Astrocyte of the cerebellum (primary cell): ENCODE data around the gene GRAMD2B.

Source experiments
- DNase-seq: peaks from one replicate; pipeline ENCODE4 v3.0.0-alpha.2; 2011; ENCODE audit warnings: low read depth
- H3K4me3 ChIP-seq: 2 replicates; pipeline ENCODE4 v1.5.1; 2011; ENCODE audit warnings: mild to moderate bottlenecking, low read depth, low read length, moderate library complexity
- in situ Hi-C: cut with HindIII; loops from 2 replicates; pipeline ENCODE4 v1.10.0; 2017; ENCODE audit warnings: low sequenced_read_pairs
- TF ChIP-seq, protein P1 (sequence below): IDR thresholded peaks from 2 replicates; pipeline ENCODE4 v1.5.1; 2012; ENCODE audit warnings: low read length, low read depth, moderate library complexity, mild to moderate bottlenecking; ENCODE audit errors: missing control alignments

Gene GRAMD2B

GRCh38 chr5:126384985-126385384, 38.2 kb upstream of the GRAMD2B start:
- in situ Hi-C loops = loop anchor here (5.0 kb wide), 1 partner anchor 47 kb away; no protein-coding TSS in a partner anchor
- peak; percentile 75 for DNase-seq
- H3K4me3 ChIP-seq = no peak overlapping the region
- TF ChIP-seq, protein P1, sequence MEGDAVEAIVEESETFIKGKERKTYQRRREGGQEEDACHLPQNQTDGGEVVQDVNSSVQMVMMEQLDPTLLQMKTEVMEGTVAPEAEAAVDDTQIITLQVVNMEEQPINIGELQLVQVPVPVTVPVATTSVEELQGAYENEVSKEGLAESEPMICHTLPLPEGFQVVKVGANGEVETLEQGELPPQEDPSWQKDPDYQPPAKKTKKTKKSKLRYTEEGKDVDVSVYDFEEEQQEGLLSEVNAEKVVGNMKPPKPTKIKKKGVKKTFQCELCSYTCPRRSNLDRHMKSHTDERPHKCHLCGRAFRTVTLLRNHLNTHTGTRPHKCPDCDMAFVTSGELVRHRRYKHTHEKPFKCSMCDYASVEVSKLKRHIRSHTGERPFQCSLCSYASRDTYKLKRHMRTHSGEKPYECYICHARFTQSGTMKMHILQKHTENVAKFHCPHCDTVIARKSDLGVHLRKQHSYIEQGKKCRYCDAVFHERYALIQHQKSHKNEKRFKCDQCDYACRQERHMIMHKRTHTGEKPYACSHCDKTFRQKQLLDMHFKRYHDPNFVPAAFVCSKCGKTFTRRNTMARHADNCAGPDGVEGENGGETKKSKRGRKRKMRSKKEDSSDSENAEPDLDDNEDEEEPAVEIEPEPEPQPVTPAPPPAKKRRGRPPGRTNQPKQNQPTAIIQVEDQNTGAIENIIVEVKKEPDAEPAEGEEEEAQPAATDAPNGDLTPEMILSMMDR = no peak

- TF ChIP-seq, protein P1 = no peak
- in situ Hi-C loops = loop anchor here (5.0 kb wide), 1 partner anchor 46 kb away; no protein-coding TSS in a partner anchor
- no peak overlapping the region for H3K4me3 ChIP-seq
- DNase-seq = no peak
These were observed 37.4 kb upstream of the GRAMD2B start for GRCh38 chr5:126385524-126386502.

- TF ChIP-seq, protein P1 = no peak
- DNase-seq = no peak
- in situ Hi-C loops = loop anchor here (5.0 kb wide), 1 partner anchor 43 kb away; no protein-coding TSS in a partner anchor
- no peak overlapping the region for H3K4me3 ChIP-seq
These were observed 34.0 kb upstream of the GRAMD2B start for GRCh38 chr5:126389179-126389578.

DNA sequence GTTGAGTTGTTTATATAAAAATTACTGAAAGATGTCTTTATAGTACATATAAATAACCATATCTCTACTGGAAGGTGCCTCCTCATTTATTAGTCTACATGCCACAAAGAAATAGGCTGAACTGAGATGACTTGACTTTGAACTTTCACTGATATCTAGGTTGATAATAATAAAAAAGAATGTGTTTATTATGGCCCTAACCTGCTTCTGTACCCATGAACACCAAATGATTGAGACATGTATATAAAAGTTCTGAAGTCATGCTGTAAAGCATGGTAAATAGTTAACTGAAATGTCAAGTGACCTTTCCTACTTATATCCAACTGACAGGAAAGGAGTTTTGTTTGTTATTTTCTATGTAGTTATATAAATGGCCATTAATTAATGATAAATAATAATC, 33.2 kb upstream of the GRAMD2B start:
- TF ChIP-seq, protein P1 = no peak
- no peak overlapping the region for H3K4me3 ChIP-seq
- DNase-seq = no peak
- in situ Hi-C loops = no loop called here

- in situ Hi-C loops = no loop called here
- no peak overlapping the region for H3K4me3 ChIP-seq
- no peak for DNase-seq
- TF ChIP-seq, protein P1 = no peak
These were observed 31.8 kb upstream of the GRAMD2B start for GRCh38 chr5:126391386-126391785.

- H3K4me3 ChIP-seq = no peak overlapping the region
- DNase-seq = no peak
- TF ChIP-seq, protein P1 = no peak
- in situ Hi-C loops = no loop called here
These were observed 28.9 kb upstream of the GRAMD2B start for GRCh38 chr5:126394211-126394788.
